Type B pancreatic cell (in vitro differentiated cells): ENCODE measurements around the gene ALG8. TPM values are rescaled to one million over a fixed set of nuclear protein-coding genes. Genes with fewer than 3 reads are reported as not detected.
A peak's percentile ranks its signal among the peaks of the same experiment; 100 is the strongest.

ENCODE experiments used
- DNase-seq: peaks from one replicate; pipeline ENCODE4 v3.0.0; 2021; ENCODE audit warnings: mixed read lengths; ENCODE audit not compliant: unreplicated experiment; ENCODE audit errors: extremely low spot score
- H3K27ac Mint-ChIP-seq: 2 replicates; pipeline ENCODE4 v1.8.0; 2021; ENCODE audit warnings: mild to moderate bottlenecking, mixed read lengths
- H3K27me3 Mint-ChIP-seq: 2 replicates; pipeline ENCODE4 v1.8.0; 2021; ENCODE audit warnings: mixed read lengths
- H3K36me3 Mint-ChIP-seq: 2 replicates; pipeline ENCODE4 v1.8.0; 2021; ENCODE audit warnings: mixed read lengths
- H3K4me1 Mint-ChIP-seq: one replicate; pipeline ENCODE4 v1.8.0; 2021; ENCODE audit warnings: mixed read lengths; ENCODE audit not compliant: unreplicated experiment
- H3K4me3 Mint-ChIP-seq: 2 replicates; pipeline ENCODE4 v1.8.0; 2021; ENCODE audit warnings: mild to moderate bottlenecking, mixed read lengths
- H3K9me3 Mint-ChIP-seq: 2 replicates; pipeline ENCODE4 v1.8.0; 2021; ENCODE audit warnings: mixed read lengths
- CTCF ChIP-seq: fragments of 200-600 bp; sonication (generic); conservative IDR thresholded peaks from 2 replicates; pipeline ENCODE4 v1.5.0; 2021; ENCODE audit warnings: antibody characterized with exemption, mild to moderate bottlenecking
- long read RNA-seq: library from polyadenylated mRNA; unstranded; transcript quantifications from one replicate; pipeline ENCODE4 v2.0.0, GENCODE V29; 2020
- total RNA-seq: library from RNA; stranded (reverse); gene quantifications from 2 replicates; pipeline ENCODE4 v1.2.1, GENCODE V29; 2021; ENCODE audit warnings: low replicate concordance

The ALG8 gene
- total RNA-seq = 45.2 and 71.8 TPM in 2 replicates
- long read RNA-seq, transcript ALG8-201 (13 exons, 1,675 nt) = major isoform, 46 of 61 reads
- long read RNA-seq, partial matches to known transcripts = 1 of 61 reads
- long read RNA-seq, other reads (novel, unspliced or antisense) = 13 of 61 reads

DNA sequence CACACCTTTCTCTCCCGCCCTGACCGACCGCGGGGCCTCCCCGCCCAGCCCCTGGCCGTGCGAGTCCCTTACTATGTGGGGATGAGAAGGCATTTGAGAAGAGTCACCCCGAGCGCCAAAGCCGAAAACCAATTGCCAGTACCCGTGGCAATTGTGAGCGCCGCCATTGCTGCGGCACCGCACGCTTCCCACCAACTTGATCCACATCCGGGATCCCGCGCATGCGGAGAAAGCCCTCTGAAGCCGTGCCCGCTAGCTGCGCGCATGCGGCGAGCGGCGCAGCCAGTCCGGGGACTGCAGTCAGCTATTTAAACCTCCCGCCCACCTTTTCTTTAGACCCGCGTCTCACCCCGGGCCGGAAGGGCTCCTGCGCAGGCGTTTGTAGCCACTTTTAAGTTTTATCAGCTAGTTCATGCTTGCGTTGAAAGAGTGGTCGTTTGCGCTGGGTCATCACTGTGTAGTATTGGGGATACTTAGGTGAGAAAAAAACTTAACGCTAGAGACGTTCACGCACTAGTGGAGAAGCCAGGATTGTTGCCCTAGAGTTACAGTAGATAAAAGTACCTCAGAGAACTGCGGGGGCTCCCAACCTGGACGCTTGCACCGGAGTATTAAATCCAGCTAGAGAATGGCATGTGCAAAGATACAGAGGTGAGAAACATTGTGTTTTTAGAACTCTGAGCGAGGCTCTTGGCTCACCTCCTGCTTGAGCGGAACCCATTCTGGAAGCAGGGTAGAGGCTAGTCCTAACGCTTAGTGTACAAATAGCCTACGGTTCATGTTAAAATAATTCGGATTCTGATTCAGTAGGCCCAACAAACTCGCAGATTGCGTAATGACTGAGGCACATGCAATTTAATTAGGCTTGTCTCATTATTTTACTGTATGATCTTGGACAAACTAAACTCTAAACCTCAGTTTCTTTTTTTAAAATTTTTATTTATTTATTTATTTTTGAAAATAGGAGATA lies at the start of gene ALG8:
Gene ALG8 (minus strand): TSS at position 205 of the 970 bp plus-strand sequence. CDS start 38 bp downstream, at position 167.
- no peak for TF ChIP-seq CTCF
- peaks cover 22% of the 10 kb centered on the region for H3K4me1 Mint-ChIP-seq
- H3K9me3 Mint-ChIP-seq = no peaks in the 10 kb centered on the region
- H3K27me3 Mint-ChIP-seq = no peaks in the 10 kb centered on the region
- DNase-seq = peak; percentile 96
- peak within 1 kb of the TSS; percentile 98 for H3K4me3 Mint-ChIP-seq
- H3K27ac Mint-ChIP-seq = peak within 1 kb of the TSS; percentile 92
- peaks cover 30% of the 10 kb centered on the region for H3K36me3 Mint-ChIP-seq

GRCh38 chr11:78188286-78189173 lies 49.1 kb upstream of the ALG8 start, which contains the start of the genes KCTD21 and USP35:
KCTD21 (minus strand) TSS chr11:78188626; CDS start chr11:78174554, 14,072 bp downstream.
USP35 (plus strand) TSS chr11:78188919; CDS start chr11:78196246, 7,327 bp downstream.
- peak; percentile 95 for DNase-seq
- Mint-ChIP-seq H3K27ac (peak within 1 kb of the TSS; percentile 96), H3K4me3 (peak within 1 kb of the TSS; percentile 99), H3K4me1 (peaks cover 37% of the 10 kb centered on the region), H3K27me3 (no peaks in the 10 kb centered on the region), H3K9me3 (no peaks in the 10 kb centered on the region), H3K36me3 (no peaks in the 10 kb centered on the region)
- TF ChIP-seq CTCF = no peak

GRCh38 chr11:78187366-78188285 lies 48.2 kb upstream of the ALG8 start:
- H3K27me3 Mint-ChIP-seq = no peaks in the 10 kb centered on the region
- no peak for DNase-seq
- H3K36me3 Mint-ChIP-seq = peaks cover 4% of the 10 kb centered on the region
- no peak for TF ChIP-seq CTCF
- peak overlapping the region; percentile 96 for H3K27ac Mint-ChIP-seq
- peaks cover 37% of the 10 kb centered on the region for H3K4me1 Mint-ChIP-seq
- peak overlapping the region; percentile 99 for H3K4me3 Mint-ChIP-seq
- no peaks in the 10 kb centered on the region for H3K9me3 Mint-ChIP-seq

GRCh38 chr11:78181185-78181584 lies 41.8 kb upstream of the ALG8 start:
- TF ChIP-seq CTCF = no peak
- H3K4me3 Mint-ChIP-seq = no peak overlapping the region
- no peaks in the 10 kb centered on the region for H3K4me1 Mint-ChIP-seq
- no peaks in the 10 kb centered on the region for H3K27me3 Mint-ChIP-seq
- no peak for DNase-seq
- H3K27ac Mint-ChIP-seq = no peak overlapping the region
- H3K36me3 Mint-ChIP-seq = peaks cover 19% of the 10 kb centered on the region
- H3K9me3 Mint-ChIP-seq = no peaks in the 10 kb centered on the region
